Embryonic facial prominence (tissue), 1 donor: ENCODE results near the gene LDLRAD3.
"Not testable (repeated sequence)": the region's sequence is repeated elsewhere in the genome, so short reads cannot be mapped to it uniquely, and the experiment has no call there.

Experiments used
- DNase-seq: peaks from one replicate; pipeline ENCODE4 v3.0.0-alpha.2; 2016; ENCODE audit errors: extremely low spot score

Gene LDLRAD3

GRCh38 chr11:35943713-35944502 lies at the start of gene LDLRAD3:
Gene LDLRAD3 (plus strand): TSS chr11:35944062. CDS start chr11:35944099, 37 bp downstream.
- DNase-seq: peak; percentile 56

GRCh38 chr11:35897019-35897418 lies 46.8 kb upstream of the LDLRAD3 start:
- DNase-seq: no peak

- no peak for DNase-seq
Measured at GRCh38 chr11:35902961-35903360, 40.9 kb upstream of the LDLRAD3 start.

- no peak for DNase-seq
Measured at GRCh38 chr11:35905646-35906276, 38.1 kb upstream of the LDLRAD3 start.

- DNase-seq: no peak
Measured at GRCh38 chr11:35906277-35906661, 37.6 kb upstream of the LDLRAD3 start.

GRCh38 chr11:35906681-35907080 lies 37.2 kb upstream of the LDLRAD3 start:
- DNase-seq: no peak

- no peak for DNase-seq
Measured at GRCh38 chr11:35907648-35908431, 36.0 kb upstream of the LDLRAD3 start.

- DNase-seq: not testable (repeated sequence)
Measured at GRCh38 chr11:35908432-35908771, 35.5 kb upstream of the LDLRAD3 start.

- DNase-seq: no peak
Measured at GRCh38 chr11:35909511-35910265, 34.2 kb upstream of the LDLRAD3 start.

GRCh38 chr11:35911013-35911412 lies 32.8 kb upstream of the LDLRAD3 start:
- DNase-seq: no peak

GRCh38 chr11:35911616-35912165 lies 32.2 kb upstream of the LDLRAD3 start:
- no peak for DNase-seq

GRCh38 chr11:35912436-35912835 lies 31.4 kb upstream of the LDLRAD3 start:
- DNase-seq: not testable (repeated sequence)

GRCh38 chr11:35912883-35913624 lies 30.8 kb upstream of the LDLRAD3 start:
- no peak for DNase-seq

GRCh38 chr11:35914816-35915215 lies 29.0 kb upstream of the LDLRAD3 start:
- DNase-seq: no peak

GRCh38 chr11:35916270-35916669 lies 27.6 kb upstream of the LDLRAD3 start:
- DNase-seq: no peak

- no peak for DNase-seq
Measured at GRCh38 chr11:35917676-35918075, 26.2 kb upstream of the LDLRAD3 start.

GRCh38 chr11:35918716-35919115 lies 25.1 kb upstream of the LDLRAD3 start:
- no peak for DNase-seq

GRCh38 chr11:35919244-35919643 lies 24.6 kb upstream of the LDLRAD3 start:
- no peak for DNase-seq

GRCh38 chr11:35923452-35923851 lies 20.4 kb upstream of the LDLRAD3 start:
- no peak for DNase-seq

GRCh38 chr11:35924811-35925210 lies 19.1 kb upstream of the LDLRAD3 start:
- no peak for DNase-seq

GRCh38 chr11:35927104-35927503 lies 16.8 kb upstream of the LDLRAD3 start:
- DNase-seq: no peak
